Esophagus (tissue), 2 donors: ENCODE results near the gene RGCC. TPM values are rescaled to one million over a fixed set of nuclear protein-coding genes. Genes with fewer than 3 reads are reported as not detected.

Source experiments
- H3K27ac ChIP-seq, 2 donors: one replicate each; pipeline ENCODE4 v1.5.1; 2013; ENCODE audit warnings: low read depth in 2 of 2, mild to moderate bottlenecking in 2 of 2, inconsistent platforms in 1 of 2, low read length in 1 of 2, moderate library complexity in 1 of 2
- H3K27me3 ChIP-seq, 2 donors: one replicate each; pipeline ENCODE4 v1.6.1; 2013; ENCODE audit warnings: low read length in 2 of 2, control low read depth in 1 of 2, mild to moderate bottlenecking in 1 of 2; ENCODE audit not compliant: insufficient read depth in 2 of 2, control insufficient read depth in 1 of 2
- H3K36me3 ChIP-seq, 2 donors: one replicate each; pipeline ENCODE4 v1.6.1; 2013; ENCODE audit warnings: low read length in 1 of 2; ENCODE audit not compliant: control insufficient read depth in 2 of 2, insufficient read depth in 2 of 2
- H3K4me1 ChIP-seq, 2 donors: one replicate each; pipeline ENCODE4 v1.6.1; 2013; ENCODE audit warnings: low read length in 1 of 2; ENCODE audit not compliant: control insufficient read depth in 2 of 2, insufficient read depth in 2 of 2
- H3K4me3 ChIP-seq, 2 donors: one replicate each; pipeline ENCODE4 v1.5.1; 2013; ENCODE audit warnings: low read length in 2 of 2, mild to moderate bottlenecking in 2 of 2, low read depth in 1 of 2, moderate library complexity in 1 of 2
- H3K9me3 ChIP-seq, 2 donors: one replicate each; pipeline ENCODE4 v1.6.1; 2013; ENCODE audit warnings: mild to moderate bottlenecking in 2 of 2, low read depth in 1 of 2, low read length in 1 of 2, moderate library complexity in 1 of 2; ENCODE audit not compliant: control insufficient read depth in 2 of 2, insufficient read depth in 1 of 2
- WGBS, 2 donors: extraction: QIAGEN DNeasy Blood & Tissue Kit; methylation state at CpG; one replicate each; pipeline ENCODE4 v1.1.7; 2013; 5-methylcytosine and 5-hydroxymethylcytosine counted together
- polyA plus RNA-seq, 2 donors: library from polyadenylated mRNA; stranded (reverse); fragments of 200-250 nt; gene quantifications; one replicate each; pipeline ENCODE4 v1.2.3, GENCODE V29; 2013
- donor health status: healthy with polysubstance abuse.
- donor health status: Bipolar disorder and iron deficiency.

The RGCC gene
- polyA plus RNA-seq, 2 donors: 7.9 to 8.0 TPM

DNA sequence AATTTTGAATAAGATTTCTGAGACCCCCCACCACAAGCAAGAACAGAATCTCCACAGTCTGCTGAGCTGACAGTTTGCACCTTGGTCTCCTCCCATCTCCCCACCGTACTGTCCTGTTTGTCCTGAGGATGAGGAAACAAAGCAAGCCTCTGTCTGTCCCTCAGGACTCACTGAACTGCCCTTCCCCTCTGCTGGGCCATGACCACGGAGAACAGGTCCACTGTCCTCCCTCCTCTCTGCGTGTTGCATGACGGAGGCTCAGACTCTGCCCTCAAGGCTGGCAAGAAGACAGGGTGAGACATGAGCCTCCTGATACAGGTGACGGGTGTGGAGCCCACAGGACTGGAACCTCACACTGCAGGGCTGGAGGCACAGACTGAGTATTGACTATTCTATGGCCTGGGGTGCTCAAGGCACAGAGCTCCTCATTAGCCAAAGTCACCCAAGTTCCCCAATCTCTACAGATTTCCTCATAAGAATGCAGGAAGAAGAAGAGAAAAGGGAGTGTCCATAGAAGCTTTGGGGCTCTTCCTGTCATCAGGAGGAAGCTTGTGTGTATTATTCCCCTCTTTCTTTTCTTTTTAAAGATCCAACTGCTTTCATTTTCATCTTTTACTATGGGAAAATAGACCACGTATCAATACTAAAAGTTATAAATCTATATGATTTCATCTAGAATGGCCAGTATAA, 22.4 kb upstream of the RGCC start:
- Histone ChIP-seq H3K27me3 (no peaks in the 10 kb centered on the region), H3K9me3 (no peaks in the 10 kb centered on the region), H3K4me3 (no peak overlapping the region), H3K27ac (no peak overlapping the region), H3K4me1 (no peaks in the 10 kb centered on the region), H3K36me3 (no peaks in the 10 kb centered on the region)
- WGBS, 2 donors: 80 to 83% methylated on average over 6 of the region's 6 CpGs

DNA sequence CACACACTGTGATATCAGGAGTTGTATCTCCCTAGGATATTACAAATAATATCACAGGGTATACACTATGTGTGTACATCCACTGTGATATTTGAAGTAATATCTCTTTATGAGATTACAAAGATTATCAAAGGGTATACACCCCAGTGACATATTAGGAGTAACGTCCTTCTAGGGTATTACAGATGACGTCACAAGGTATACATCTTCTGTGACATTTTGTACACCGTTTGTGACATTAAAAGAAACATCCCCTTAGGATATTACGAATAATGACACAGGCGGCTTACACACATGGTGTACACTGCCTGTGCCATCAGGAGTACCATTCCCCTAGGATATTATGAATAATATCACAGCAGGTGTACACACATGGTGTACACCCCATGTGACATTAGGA, 13.4 kb upstream of the RGCC start:
- H3K36me3 ChIP-seq: no peaks in the 10 kb centered on the region
- 84 to 88% methylated on average over 5 of the region's 5 CpGs for WGBS, 2 donors
- H3K9me3 ChIP-seq: no peaks in the 10 kb centered on the region
- H3K27ac ChIP-seq: no peak overlapping the region
- H3K4me1 ChIP-seq: no peaks in the 10 kb centered on the region
- H3K4me3 ChIP-seq: no peak overlapping the region
- no peaks in the 10 kb centered on the region for H3K27me3 ChIP-seq

DNA sequence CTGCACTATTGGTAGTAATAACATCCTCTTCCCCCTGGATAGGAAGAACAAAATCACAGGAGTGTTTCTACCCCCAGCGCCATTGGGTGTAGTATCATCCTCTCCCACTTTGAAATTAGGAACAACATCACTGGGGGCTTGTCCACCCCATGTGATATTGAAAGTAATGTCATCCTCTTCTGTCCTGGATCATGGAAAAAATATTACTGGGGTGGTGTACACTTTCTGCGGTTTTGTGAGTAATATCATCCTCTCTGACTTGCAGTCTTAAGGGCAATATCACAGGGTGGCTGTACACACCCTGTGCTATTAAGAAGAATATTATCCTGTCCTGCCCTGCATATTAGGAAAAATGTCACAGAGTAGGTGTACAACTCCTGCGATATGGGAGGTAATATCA, 4.9 kb upstream of the RGCC start:
- Histone ChIP-seq H3K4me3 (no peak overlapping the region), H3K36me3 (no peaks in the 10 kb centered on the region), H3K27ac (no peak overlapping the region), H3K4me1 (no peaks in the 10 kb centered on the region), H3K9me3 (no peaks in the 10 kb centered on the region), H3K27me3 (no peaks in the 10 kb centered on the region)
- WGBS, 2 donors: 79 to 81% methylated on average over 3 of the region's 3 CpGs

DNA sequence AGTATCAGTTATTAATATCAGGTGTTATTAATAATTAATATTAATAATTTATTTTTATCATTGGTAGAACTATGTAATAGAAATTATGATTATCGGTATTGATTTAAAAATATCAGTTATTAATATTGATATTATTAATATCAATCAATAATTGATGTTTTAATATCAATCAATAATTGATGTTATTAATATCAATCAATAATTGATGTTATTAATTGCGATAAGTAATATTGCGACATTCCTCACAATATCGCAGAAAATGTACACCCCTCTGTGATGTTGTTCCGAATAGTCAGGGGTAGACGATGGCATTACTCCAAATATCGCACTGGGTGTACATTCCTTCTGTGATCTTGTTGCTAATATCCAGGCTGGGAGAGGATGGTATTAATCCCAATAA, 3.7 kb upstream of the RGCC start:
- Histone ChIP-seq H3K27ac (no peak overlapping the region), H3K27me3 (no peaks in the 10 kb centered on the region), H3K4me1 (peaks cover 8 to 9% of the 10 kb centered on the region in 2 donors), H3K9me3 (no peaks in the 10 kb centered on the region), H3K36me3 (no peaks in the 10 kb centered on the region), H3K4me3 (no peak overlapping the region)
- 88 to 93% methylated on average over 7 of the region's 7 CpGs for WGBS, 2 donors

DNA sequence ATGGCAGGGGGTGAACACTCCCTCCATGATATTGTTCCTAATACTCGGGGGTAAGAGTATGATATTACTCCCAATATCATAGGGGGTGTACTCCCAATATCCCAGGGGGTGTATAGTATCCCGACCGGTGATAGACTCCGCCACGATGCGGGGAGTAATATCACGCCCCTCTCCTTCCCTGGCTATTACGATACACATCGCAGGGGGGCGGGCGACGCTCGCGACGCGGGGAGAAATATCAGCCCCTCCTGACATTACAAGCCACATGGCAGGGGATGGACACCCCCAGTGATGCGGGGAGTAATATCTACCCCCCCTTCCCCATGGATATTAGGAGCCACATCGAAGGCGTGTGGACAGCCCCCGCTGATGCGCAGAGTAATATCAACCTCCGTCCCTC, 3.2 kb upstream of the RGCC start:
- no peaks in the 10 kb centered on the region for H3K36me3 ChIP-seq
- H3K9me3 ChIP-seq: no peaks in the 10 kb centered on the region
- H3K27me3 ChIP-seq: no peaks in the 10 kb centered on the region
- WGBS, 2 donors: 94 to 97% methylated on average over 22 of the region's 22 CpGs
- no peak overlapping the region for H3K27ac ChIP-seq
- no peak overlapping the region for H3K4me3 ChIP-seq
- peaks cover 8 to 9% of the 10 kb centered on the region in 2 donors for H3K4me1 ChIP-seq

DNA sequence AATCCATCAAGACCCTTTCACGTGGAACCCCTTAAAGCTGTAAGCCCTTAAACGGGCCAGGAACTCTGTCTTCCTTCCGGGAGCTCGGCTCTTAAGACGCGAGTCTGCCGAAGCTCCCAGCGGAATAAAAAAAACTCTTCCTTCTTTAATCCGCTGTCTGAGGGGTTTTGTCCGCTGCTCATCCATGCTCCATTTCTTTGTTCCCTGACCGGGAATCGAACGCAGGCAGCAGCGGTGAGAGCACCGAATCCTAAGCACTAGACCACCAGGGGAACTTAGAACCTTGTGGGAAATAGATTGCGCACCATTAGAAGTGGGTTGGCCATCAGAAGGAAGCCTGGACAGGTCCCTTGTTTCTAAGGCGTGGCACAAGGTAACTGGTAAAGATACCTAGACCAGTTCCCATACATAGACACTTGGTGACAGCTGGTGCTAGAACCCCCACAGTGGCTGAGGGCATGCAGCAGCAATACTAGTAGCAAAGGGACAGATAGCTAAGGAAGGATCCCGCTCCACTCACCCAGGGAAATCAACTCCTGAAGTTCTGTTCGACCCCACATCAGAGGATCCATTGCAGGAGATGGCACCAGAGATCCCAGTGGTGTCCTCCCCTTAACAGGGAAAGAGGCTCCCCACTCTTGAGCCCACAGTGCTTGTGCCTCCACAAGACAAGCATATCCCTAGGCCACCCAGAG, 1.5 kb upstream of the RGCC start:
- Histone ChIP-seq H3K4me1 (peaks cover 8 to 9% of the 10 kb centered on the region in 2 donors), H3K4me3 (no peak overlapping the region), H3K36me3 (no peaks in the 10 kb centered on the region), H3K9me3 (no peaks in the 10 kb centered on the region), H3K27ac (no peak overlapping the region), H3K27me3 (no peaks in the 10 kb centered on the region)
- WGBS, 2 donors: 60 to 61% methylated on average over 19 of the region's 19 CpGs

DNA sequence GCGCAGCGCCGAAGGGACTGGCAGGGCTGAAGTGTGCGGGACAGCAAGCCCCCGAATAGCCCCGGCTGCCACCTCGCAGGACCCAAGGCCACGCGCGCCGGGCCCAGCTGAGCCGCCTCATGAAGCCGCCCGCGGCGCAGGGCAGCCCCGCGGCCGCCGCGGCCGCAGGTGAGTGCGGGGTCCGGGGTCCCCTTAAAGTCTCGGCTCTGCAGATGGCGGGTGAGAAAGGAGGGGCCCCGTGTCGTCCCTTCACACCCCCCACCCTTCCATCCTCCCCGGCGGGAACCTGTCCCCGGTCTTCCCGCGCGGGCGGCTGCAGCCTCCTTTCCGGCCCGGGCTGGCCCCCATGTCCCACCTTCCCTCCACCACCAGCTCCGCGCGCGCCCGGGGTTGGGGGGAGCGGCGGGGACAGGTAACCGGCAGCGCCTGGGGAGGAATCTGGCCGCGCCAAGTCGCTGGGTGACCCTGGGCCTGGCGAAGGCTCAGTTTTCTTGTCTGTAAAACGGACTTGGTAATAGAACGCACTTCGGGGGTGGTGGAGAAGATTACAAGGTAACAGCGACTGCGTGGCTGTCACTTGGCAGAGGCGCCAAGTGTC, 338 bp downstream of the RGCC start:
- Histone ChIP-seq H3K27me3 (no peaks in the 10 kb centered on the region), H3K27ac (peak overlapping the region; percentile 20 to 63)
- 1% methylated on average over 44 to 56 of the region's 56 CpGs for WGBS, 2 donors

DNA sequence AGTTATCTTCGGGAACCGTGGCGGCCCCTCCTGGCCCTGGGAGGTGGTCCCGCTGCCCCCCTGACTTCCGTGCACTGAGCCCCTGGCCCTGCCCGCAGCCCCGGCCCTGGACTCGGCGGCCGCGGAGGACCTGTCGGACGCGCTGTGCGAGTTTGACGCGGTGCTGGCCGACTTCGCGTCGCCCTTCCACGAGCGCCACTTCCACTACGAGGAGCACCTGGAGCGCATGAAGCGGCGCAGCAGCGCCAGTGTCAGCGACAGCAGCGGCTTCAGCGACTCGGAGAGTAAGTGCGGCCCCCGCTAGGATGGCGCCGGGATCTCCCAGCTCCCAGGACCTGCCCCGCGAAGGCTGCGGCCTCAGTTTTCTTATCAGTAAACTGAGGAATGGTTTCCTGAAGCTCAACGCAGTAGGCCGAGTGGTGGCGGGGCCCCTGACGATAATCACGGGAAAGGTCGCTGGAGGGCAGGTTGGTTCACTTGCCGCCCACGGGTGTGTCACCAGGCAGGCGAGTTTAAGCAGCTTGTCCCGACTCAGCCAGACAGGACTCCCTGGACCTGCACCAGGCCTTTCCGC, 924 bp downstream of the RGCC start:
- Histone ChIP-seq H3K4me3 (peak overlapping the region; percentile 60 to 61), H3K4me1 (peaks cover 8 to 9% of the 10 kb centered on the region in 2 donors), H3K9me3 (no peaks in the 10 kb centered on the region), H3K27ac (peak overlapping the region; percentile 30 to 63), H3K27me3 (no peaks in the 10 kb centered on the region), H3K36me3 (no peaks in the 10 kb centered on the region)
- WGBS, 2 donors: 1 to 2% methylated on average over 47 to 50 of the region's 50 CpGs

More for the DNA sequence above, 338 bp downstream of the RGCC start:
- H3K9me3 ChIP-seq: no peaks in the 10 kb centered on the region
- H3K4me3 ChIP-seq: peak overlapping the region; percentile 60 to 61
- H3K4me1 ChIP-seq: peaks cover 8 to 9% of the 10 kb centered on the region in 2 donors
- no peaks in the 10 kb centered on the region for H3K36me3 ChIP-seq

DNA sequence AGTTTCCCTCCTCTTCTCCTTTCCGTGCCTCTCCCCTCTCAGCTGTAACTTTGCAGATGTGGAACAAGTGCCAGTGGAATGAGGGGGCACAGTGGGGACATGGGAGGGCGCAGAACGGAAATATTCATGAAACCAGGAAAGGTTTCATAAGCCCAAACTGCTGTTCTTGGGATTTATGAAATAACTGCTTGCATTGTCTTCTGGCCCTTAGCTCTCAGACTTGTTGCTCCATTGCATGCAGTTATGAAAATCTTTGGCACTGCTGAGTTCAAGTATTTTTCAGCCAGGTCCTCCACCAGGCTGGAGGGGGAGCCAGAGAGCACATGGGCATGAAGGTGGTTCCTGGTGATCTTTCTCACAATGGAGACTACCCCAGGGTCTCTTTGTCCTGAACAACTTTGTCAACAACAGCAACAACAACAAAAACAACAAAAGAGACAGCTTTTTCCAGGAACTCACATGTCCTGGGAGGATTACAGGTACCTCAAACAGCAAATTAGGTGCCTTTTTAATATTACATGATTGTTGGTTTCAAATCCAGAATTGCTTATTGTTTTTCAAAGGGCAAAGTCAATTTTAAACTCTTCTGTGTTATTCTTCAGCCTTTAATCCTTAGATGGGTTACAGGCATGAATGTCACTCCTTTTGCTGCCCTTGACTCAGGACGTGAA, 1.5 kb downstream of the RGCC start:
- H3K9me3 ChIP-seq: no peaks in the 10 kb centered on the region
- H3K4me1 ChIP-seq: peaks cover 8 to 11% of the 10 kb centered on the region in 2 donors
- H3K4me3 ChIP-seq: peak overlapping the region; percentile 60 to 61
- H3K27me3 ChIP-seq: no peaks in the 10 kb centered on the region
- H3K27ac ChIP-seq: peak overlapping the region in 1 of 2 donors; percentile 30
- 32 to 33% methylated on average over 4 of the region's 4 CpGs for WGBS, 2 donors
- H3K36me3 ChIP-seq: peaks cover 0 to 2% of the 10 kb centered on the region in 2 donors
